Lower leg skin (tissue), 3 donors: ENCODE measurements around the gene TMEM45B.

Experiments used
- POLR2A ChIP-seq, 2 donors: fragments of 450-650 bp; IDR thresholded peaks; one replicate each; pipeline ENCODE4 v1.6.1; 2016 to 2017; ENCODE audit warnings: antibody characterized with exemption in 2 of 2, mild to moderate bottlenecking in 1 of 2, moderate library complexity in 1 of 2
- TF ChIP-seq, protein P1 (sequence below), 3 donors: fragments of 450-650 bp; IDR thresholded peaks; one replicate each; pipeline ENCODE4 v1.5.1; 2016; ENCODE audit warnings: antibody characterized with exemption in 3 of 3, mild to moderate bottlenecking in 3 of 3, moderate library complexity in 2 of 3

DNA sequence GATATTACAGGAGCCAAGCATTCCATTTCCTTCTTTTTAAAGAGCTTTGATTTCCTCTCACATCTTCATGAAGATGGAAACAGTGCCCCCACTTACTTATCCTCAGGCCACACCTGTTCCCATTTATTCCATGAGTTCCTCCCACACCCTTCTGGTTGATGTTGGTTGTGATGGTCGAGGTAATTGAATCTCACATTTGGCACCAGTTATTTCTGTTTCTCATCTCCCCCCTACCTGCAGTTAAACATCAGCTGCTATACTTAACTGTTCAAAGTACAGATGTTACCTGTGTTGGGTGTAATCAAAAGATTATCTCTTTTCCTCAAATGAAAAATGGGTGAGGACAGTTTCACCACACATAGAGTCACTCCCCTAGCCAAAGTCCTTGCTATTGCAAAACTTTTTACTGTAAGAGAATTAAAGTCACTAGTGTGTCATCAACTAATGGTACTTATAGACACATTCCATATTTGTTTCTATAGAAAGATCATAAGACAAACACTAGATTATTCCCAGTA is 1.9 kb downstream of the TMEM45B start:
- TF ChIP-seq, protein P1, sequence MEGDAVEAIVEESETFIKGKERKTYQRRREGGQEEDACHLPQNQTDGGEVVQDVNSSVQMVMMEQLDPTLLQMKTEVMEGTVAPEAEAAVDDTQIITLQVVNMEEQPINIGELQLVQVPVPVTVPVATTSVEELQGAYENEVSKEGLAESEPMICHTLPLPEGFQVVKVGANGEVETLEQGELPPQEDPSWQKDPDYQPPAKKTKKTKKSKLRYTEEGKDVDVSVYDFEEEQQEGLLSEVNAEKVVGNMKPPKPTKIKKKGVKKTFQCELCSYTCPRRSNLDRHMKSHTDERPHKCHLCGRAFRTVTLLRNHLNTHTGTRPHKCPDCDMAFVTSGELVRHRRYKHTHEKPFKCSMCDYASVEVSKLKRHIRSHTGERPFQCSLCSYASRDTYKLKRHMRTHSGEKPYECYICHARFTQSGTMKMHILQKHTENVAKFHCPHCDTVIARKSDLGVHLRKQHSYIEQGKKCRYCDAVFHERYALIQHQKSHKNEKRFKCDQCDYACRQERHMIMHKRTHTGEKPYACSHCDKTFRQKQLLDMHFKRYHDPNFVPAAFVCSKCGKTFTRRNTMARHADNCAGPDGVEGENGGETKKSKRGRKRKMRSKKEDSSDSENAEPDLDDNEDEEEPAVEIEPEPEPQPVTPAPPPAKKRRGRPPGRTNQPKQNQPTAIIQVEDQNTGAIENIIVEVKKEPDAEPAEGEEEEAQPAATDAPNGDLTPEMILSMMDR (IDR thresholded peaks at IDR 0.05): no peak
- no peak for TF ChIP-seq POLR2A (IDR thresholded peaks at IDR 0.05)
